ENCODE data around the gene COG2.
"Not testable (repeated sequence)": the region's sequence is repeated elsewhere in the genome, so short reads cannot be mapped to it uniquely, and the experiment has no call there.

Gene COG2

DNA sequence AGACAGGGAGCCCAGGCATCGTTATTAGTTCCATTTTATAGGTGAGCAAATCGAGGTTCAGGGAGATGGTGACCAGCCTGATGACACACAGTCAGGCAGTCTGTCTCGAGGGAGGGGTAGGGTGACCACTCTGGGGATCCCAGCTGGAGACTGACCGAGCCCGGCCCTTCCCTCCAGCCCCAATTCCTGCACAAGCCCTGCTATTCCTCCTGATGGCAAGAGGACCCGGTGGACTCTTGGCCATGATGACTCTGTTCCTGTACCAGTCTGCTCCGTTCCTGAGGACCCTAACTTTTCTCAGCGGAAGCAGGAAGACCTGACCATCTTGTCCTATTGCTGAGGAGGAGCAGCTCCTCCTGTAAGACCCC, 71.2 kb downstream of the COG2 start:
- DNase-seq (ENCODE audit: low read depth in 2 of 2, low spot score in 1 of 2), result no peak

DNA sequence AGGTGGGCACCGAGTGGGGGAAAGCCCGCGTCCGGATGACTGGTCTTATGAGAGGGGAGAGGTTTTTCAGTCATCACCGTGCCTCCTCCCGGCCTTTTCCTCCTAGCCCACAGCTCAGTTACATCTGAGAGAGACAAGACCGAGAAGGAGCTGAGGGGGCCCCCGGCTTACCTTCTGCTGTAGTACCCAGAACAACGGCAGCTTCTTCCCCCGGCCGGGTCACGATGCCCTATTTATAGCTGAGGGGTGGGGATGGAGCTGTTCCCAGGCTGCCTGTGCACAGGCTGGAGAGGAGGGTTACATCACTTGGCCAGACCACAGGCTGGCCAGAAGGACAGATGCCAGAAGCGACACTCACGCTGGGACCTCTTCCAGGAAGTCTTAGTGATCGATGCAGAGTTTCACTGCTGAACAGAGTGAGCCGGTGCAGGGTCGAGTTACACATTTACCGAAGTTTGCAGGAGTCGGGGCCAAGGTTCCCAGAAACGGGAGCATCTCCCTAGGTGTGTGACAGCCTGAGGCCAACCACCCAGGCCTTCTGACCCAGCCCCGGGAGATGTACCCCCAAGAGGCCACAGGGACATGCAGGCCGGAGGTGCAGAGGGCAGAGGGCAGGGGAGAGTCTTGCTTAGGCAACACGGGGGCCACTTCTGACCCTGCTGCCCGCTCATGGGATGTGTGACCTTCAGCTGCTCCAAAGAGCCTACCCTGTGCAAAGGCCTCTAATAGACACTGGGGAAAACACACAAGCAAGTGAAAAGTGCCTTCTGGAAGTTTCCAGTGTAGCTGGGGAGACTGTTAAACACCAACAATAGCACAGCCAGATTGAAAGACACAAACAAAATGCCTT, 71.9 kb downstream of the COG2 start, which contains the start of gene AGT:
AGT (minus strand) TSS at position 208 of the 850 bp plus-strand sequence. CDS start 3,299 bp downstream, outside the sequence.
- DNase-seq (ENCODE audit: low read depth in 2 of 2, low spot score in 1 of 2), result no peak

DNA sequence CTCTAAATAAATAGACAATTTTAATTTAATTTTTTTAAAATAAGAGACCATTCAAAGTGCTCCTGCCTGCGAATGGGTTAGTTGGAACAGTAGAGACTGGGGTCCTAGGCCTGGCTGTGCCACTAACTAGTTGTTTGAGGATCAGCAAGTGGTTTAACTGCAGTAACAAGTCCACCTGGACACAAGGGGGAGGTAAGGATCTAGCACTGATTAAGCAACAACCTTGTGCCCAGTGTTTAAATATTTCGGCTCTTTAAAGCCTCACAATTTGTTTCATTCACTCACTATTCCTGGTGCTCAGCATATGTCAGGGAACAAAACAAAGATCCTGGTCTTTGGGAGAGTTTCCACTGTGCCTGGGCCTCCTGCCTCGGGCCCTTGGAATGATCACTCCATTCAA, 73.2 kb downstream of the COG2 start:
- DNase-seq (ENCODE audit: low read depth in 2 of 2, low spot score in 1 of 2), result no peak

DNA sequence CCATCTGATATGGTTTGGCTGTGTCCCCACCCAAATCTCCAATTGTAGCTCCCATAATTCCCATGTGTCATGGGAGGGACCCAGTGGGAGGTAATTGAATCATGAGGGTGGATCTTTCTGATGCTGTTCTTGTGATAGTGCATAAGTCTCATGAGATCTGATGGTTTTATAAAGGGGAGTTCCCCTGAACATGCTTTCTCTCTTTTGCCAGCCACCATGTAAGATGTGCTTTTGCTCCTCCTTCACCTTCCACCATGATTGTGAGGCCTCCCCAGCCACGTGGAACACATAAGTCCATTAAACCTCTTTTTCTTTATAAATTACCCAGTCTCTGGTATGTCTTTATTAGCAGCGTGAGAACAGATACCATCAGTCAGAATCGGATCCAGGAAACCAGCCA, 74.2 kb downstream of the COG2 start:
- not testable (repeated sequence) for DNase-seq (ENCODE audit: low read depth in 2 of 2, low spot score in 1 of 2)

DNA sequence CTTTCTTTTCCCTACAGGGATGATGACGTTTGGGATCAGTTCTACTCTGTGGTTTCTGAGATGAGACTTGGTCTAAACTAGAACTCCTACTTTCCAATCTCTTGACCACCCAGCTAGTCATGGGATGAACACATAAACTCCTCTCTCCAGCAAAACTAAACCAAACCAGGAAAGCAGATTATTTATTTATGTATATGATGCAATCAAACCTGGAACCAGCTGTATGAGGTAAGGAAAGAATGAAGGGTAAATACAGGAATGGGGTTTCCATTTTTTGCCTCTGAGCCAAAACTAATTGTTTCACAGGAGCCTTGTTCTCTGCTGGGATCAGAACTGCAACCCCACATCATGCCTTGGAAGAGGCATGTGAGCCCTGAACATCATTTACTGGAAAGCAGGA, 75.0 kb downstream of the COG2 start:
- no peak for DNase-seq (ENCODE audit: low read depth in 2 of 2, low spot score in 1 of 2)

DNA sequence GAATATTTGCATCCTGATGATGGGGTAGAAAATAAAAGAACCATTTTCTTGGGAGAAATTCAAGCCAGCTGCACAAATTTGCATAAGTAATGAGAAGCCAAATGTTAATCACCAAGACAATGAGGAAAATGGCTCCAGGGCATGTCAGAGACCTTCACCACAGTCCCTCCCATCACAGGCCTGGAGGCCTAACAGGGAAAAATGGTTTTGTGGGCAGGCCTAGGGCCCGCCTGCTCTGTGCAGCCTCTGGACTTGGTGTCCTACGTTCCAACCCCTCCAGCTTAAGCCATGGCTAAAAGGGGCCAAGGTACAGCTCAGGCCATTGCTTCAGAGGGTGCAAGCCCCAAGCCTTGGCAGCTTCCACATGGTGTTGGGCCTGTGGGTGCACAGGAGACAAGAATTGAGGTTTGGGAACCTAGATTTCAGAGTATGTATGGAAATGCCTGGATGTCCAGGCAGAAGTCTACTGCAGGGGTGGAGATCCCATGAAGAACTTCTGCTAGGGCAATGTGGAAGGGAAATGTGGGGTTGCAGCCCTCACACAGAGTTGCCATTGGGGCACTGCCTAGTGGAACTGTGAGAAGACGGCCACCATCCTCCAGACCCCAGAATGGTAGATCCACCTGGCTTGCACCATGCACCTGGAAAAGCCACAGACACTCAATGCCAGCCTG, 79.7 kb downstream of the COG2 start:
- not testable (repeated sequence) for DNase-seq (ENCODE audit: low read depth in 2 of 2, low spot score in 1 of 2)

DNA sequence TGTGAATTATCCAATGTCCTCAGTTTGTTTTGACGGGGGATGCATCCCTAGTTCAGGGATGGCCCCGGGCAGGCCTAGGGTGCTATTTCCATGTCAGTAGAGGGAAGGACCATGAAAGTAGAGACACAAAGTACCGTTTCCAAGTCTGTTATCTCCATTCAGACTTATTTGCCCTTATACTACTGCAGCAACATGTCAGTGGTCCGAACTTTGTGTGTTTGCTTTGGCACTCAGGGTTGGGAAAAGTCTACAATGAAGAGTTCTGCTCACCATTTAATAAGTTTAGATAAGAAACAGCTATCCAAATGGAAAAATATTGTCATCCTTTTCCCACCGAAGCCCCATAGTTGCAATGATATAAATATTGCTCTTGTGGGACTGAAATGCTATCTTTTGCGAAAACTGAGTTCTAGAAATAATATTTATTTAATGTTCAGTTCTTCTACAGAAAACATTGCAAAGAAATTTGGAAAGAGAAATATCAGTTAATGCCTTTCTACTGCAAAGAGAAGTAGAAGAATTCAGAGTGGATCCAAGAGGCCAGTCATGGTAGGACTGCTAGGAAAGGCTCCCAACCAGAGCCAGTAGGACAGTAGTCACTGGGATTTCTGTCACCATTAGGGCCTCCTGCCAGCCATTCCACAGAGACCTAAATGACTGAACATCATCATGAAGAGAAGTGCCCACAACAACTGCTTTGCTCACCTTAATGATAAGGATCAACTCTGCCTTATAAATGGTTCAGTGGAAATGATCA, 83.2 kb downstream of the COG2 start:
- DNase-seq (ENCODE audit: low read depth in 2 of 2, low spot score in 1 of 2), result no peak

DNA sequence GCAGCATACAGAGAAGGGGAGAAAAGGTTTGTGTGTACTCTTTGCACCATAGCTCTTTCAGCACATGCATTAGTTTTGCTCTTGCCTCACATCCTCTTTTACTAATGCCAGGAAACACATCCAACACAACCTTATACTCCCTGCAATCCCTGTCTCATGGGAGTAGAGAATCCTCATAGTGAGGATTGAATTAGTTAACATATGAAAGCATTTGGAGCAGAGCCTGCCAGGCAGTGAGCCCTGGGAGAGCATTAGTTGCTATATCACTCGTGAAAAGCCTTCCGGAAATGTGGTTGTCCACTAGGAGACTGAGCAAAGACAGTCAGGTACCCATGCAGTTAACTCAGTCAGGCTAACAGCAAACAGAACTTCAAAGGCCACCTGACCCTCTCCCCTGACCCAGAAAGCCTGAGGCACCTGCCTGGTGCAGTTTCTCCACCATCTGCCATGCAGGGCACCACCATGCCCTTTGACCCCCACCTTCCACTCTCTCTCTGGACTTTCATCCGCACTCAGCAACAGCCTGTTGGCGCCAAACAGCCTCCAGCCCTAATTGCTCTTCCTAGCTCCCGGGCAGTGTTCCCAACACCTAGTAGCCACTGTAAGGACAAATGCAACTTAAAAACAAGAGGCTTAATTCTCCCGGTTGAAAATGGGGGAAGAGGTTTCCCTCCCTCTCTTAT, 86.6 kb downstream of the COG2 start:
- DNase-seq (ENCODE audit: low read depth in 2 of 2, low spot score in 1 of 2), result no peak

DNA sequence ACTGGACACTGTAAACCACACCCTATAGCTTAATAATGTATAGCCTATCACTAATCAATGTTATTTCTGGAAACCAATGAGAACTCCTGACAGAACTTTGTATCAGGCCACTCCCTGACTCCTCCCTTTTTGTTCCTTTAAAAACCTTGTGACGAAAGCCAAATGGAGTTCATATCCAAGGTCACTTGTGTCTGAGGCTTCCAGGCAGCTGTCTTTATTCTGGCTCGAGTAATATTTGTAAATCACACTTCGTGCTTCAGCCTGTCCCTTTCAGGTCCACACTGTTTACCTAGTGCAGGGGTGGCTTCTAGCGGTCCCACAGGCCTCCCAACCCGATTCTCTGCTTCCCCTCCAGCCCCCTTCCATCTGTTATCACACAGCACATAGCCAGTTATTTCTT, 88.7 kb downstream of the COG2 start:
- no peak for DNase-seq (ENCODE audit: low read depth in 2 of 2, low spot score in 1 of 2)

DNA sequence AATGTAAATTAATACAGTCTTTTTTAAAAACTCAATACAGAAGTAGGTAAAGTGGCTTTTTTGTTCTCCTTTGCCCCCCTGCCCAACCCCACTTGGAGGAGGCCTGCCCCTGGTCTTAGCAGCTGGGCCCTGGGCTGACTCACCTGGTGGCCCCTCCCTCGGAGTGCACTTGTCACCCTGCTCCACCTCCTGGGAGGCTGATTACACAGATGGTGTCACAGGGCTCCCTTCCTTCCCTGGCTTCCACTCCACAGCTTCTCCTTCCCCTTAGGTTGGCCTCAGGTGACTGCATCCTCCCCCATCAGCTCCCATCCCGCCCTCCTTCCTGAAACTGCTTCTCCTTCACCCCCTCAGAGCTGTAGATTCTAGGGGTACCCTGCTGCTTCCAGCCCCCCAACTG, 93.2 kb downstream of the COG2 start:
- DNase-seq (ENCODE audit: low read depth in 2 of 2, low spot score in 1 of 2), result no peak

DNA sequence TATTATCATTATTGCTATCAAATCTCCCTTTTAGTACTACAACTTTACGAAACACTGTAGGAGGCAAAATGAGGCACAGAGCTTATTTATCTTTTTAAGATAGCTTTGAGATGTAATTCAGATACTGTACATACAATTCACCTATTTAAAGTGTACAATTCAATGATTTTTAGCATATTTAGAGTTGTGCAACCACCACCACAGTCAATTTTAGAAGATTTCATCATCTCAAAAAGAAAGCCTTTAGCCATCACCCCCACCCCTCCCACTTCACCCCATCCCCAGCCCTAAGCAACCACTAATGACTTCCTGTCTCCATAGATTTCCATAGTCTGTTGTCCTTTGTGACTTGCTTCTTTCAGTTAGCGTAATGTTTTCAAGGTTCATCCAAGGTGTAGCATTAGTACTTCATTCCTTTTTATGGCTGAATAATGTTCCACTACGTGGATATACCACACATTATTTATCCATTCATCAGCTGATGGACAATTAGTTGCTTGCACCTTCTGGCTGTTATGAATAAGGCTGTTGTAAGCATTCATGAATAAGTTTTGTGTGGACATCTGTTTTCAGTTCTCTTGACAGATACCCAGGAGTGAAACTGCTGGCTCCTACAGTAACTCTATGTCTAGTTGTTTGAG, 95.5 kb downstream of the COG2 start:
- DNase-seq (ENCODE audit: low read depth in 2 of 2, low spot score in 1 of 2), result no peak

DNA sequence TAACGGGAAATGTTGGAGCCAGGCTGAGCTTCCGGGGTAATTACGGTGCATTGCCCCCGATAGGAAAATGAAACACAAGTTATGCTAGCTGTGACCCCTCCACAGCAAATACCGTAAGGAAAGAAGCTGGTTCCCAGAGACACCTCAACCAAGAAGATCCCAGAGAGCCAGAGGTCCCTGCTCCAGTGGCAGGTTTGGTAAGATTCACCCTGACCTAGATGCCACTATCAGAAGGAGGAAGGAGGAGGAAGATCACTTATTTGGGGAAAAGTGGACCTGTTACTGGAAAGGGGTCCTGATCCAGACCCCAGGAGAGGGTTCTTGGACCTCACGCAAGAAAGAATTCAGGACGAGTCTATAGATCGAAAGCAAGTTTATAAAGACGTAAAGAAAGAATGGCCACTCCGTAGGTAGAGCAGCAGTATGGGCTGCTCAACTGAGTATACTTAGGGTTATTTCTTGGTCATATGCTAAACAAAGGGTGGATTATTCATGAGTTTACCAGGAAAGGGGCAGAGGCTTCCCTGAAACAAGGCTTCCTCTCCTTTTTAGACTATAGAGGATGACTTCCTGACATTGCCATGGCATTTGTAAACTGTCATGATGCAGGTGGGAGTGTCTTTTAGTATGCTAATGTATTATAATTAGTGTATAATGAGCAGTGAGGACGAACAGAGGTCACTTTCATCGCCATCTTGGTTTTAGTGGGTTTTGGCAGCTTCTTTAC, 97.4 kb downstream of the COG2 start:
- no peak for DNase-seq (ENCODE audit: low read depth in 2 of 2, low spot score in 1 of 2)
